Uterus (tissue), 2 donors: ENCODE results near the gene TNF.

Experiments used
- CTCF ChIP-seq, 4 experiments: fragments of 200-600 bp in 2 of 4; fragments of 450-650 bp in 2 of 4; sonication (generic) in 2 of 4; IDR thresholded peaks; one replicate each; pipeline ENCODE4 v1.5.1; 2016 to 2019; ENCODE audit warnings: antibody characterized with exemption in 4 of 4, mild to moderate bottlenecking in 2 of 4, moderate library complexity in 1 of 4
- POLR2A ChIP-seq, 2 donors: fragments of 450-650 bp; IDR thresholded peaks; one replicate each; pipeline ENCODE4 v1.6.1; 2016; ENCODE audit warnings: antibody characterized with exemption in 2 of 2, mild to moderate bottlenecking in 1 of 2, moderate library complexity in 1 of 2

GRCh38 chr6:31558318-31558625, 17.1 kb upstream of the TNF start:
- no peak for TF ChIP-seq CTCF (IDR thresholded peaks at IDR 0.05)
- no peak for TF ChIP-seq POLR2A (IDR thresholded peaks at IDR 0.05)
